ENCODE measurements around the gene KRTAP10-8. TPM values are rescaled to one million over a fixed set of nuclear protein-coding genes. Genes with fewer than 3 reads are reported as not detected.

Gene KRTAP10-8
- not detected for total RNA-seq
- polyA plus RNA-seq (ENCODE audit: insufficient read depth, low read depth, low replicate concordance) = not detected
- long read RNA-seq, donor 1 = 0 reads
- long read RNA-seq, donor 2 = 0 reads
- long read RNA-seq, donor 3 = 0 reads
- long read RNA-seq, donor 4 = 0 reads
- long read RNA-seq, donor 5 = 0 reads
- long read RNA-seq, donor 6 = 0 reads
- long read RNA-seq, donor 7 = 0 reads
- long read RNA-seq, donor 8 = 0 reads
- long read RNA-seq, donor 9 = 0 reads
- long read RNA-seq, donor 10 = 0 reads

GRCh38 chr21:44612029-44612486 is at the start of gene KRTAP10-8:
Gene KRTAP10-8 (plus strand): TSS chr21:44612079. CDS start chr21:44612101, 22 bp downstream.
- no peaks in the 10 kb centered on the region for H3K4me1 ChIP-seq (ENCODE audit: control insufficient read depth in 2 of 3, insufficient read depth in 2 of 3, low read depth in 1 of 3, low read length in 3 of 3)
- DNase-seq = peak in 1 of 5 donors; percentile 59
- no peak within 1 kb of the TSS for H3K4me3 ChIP-seq (ENCODE audit: low read length in 3 of 3)
- H3K27me3 ChIP-seq (ENCODE audit: control insufficient read depth, insufficient read depth, low read length) = no peaks in the 10 kb centered on the region
- H3K9me3 ChIP-seq (ENCODE audit: control insufficient read depth in 2 of 3, insufficient read depth in 1 of 3, low read length in 3 of 3) = peaks cover 0 to 5% (median 0%) of the 10 kb centered on the region in 3 donors
- intact Hi-C loops (cut with DNase I) = no loop called here
- TF ChIP-seq, protein P1, sequence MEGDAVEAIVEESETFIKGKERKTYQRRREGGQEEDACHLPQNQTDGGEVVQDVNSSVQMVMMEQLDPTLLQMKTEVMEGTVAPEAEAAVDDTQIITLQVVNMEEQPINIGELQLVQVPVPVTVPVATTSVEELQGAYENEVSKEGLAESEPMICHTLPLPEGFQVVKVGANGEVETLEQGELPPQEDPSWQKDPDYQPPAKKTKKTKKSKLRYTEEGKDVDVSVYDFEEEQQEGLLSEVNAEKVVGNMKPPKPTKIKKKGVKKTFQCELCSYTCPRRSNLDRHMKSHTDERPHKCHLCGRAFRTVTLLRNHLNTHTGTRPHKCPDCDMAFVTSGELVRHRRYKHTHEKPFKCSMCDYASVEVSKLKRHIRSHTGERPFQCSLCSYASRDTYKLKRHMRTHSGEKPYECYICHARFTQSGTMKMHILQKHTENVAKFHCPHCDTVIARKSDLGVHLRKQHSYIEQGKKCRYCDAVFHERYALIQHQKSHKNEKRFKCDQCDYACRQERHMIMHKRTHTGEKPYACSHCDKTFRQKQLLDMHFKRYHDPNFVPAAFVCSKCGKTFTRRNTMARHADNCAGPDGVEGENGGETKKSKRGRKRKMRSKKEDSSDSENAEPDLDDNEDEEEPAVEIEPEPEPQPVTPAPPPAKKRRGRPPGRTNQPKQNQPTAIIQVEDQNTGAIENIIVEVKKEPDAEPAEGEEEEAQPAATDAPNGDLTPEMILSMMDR (IDR thresholded peaks at IDR 0.05; ENCODE audit: borderline replicate concordance, extremely low read depth, insufficient read depth) = no peak
- FAIRE-seq = no peak
- no peak within 1 kb of the TSS for H3K27ac ChIP-seq (ENCODE audit: low read depth in 2 of 2, low read length in 2 of 2)
- H3K9ac ChIP-seq (ENCODE audit: low read length in 3 of 3) = no peak within 1 kb of the TSS
- H3K36me3 ChIP-seq (ENCODE audit: control insufficient read depth in 2 of 3, insufficient read depth in 3 of 3, low read length in 3 of 3) = no peaks in the 10 kb centered on the region

DNA sequence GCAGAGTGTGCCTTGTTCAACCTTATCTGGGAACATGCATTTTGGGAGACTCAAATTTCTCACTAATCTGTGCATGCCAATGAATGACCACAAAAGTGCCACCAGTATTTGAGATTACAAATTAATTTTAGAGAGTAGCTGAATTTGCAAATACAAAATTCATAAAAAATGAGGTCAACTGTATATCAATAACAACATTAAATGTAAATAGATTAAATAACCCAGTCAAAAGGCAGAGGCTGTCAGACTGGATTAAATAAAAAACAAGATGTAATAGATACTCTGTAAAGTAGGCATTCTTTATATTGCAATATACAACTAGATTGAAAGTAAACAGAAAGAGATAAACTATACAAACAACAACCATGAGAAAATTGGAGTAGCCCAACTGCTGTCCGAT is 47.8 kb upstream of the KRTAP10-8 start:
- DNase-seq (no peak), FAIRE-seq (no peak)
- Histone ChIP-seq H3K4me1 (ENCODE audit: control insufficient read depth in 2 of 3, insufficient read depth in 2 of 3, low read depth in 1 of 3, low read length in 3 of 3) (no peaks in the 10 kb centered on the region), H3K27me3 (ENCODE audit: control insufficient read depth, insufficient read depth, low read length) (no peaks in the 10 kb centered on the region), H3K9me3 (ENCODE audit: control insufficient read depth in 2 of 3, insufficient read depth in 1 of 3, low read length in 3 of 3) (no peaks in the 10 kb centered on the region), H3K4me3 (ENCODE audit: low read length in 3 of 3) (no peak overlapping the region), H3K9ac (ENCODE audit: low read length in 3 of 3) (no peak overlapping the region), H3K36me3 (ENCODE audit: control insufficient read depth in 2 of 3, insufficient read depth in 3 of 3, low read length in 3 of 3) (no peaks in the 10 kb centered on the region), H3K27ac (ENCODE audit: low read depth in 2 of 2, low read length in 2 of 2) (no peak overlapping the region)
- TF ChIP-seq, protein P1 (IDR thresholded peaks at IDR 0.05; ENCODE audit: borderline replicate concordance, extremely low read depth, insufficient read depth) = no peak
- intact Hi-C loops (cut with DNase I) = no loop called here

DNA sequence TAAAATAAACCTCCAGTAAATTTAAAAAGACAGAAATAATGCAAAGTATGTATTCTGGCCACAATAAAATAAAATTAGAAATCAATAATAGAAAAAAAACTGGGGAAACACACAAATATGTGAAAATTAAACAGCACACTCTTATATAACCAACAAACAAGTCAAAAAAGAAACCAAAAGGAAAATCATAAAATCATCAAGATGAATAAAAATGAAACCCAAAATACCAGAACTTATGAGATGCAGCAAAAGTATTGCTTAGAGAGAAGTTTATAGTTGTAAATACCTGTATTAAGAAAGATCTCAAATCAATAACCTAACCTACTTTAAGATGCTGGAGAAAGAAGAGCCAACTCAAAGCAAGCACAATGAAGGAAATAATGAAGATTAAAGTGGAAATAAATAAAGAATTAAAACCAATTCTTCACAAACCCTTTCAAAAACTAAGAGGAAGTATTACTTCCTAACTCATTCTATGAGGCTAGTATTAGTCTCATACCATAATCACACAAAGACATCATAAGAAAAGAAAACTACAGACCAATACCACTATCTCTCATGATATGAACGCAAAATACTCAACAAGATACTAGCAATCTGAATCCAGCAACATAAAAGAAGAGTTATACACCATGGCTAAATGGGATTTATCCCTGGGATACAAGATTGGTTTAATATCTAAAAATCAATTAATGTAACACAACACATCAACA is 46.8 kb upstream of the KRTAP10-8 start:
- intact Hi-C loops (cut with DNase I) = no loop called here
- TF ChIP-seq, protein P1 (IDR thresholded peaks at IDR 0.05; ENCODE audit: borderline replicate concordance, extremely low read depth, insufficient read depth) = no peak
- no peak for FAIRE-seq

More for the DNA sequence above, 46.8 kb upstream of the KRTAP10-8 start:
- H3K4me1 ChIP-seq (ENCODE audit: control insufficient read depth in 2 of 3, insufficient read depth in 2 of 3, low read depth in 1 of 3, low read length in 3 of 3) = no peaks in the 10 kb centered on the region
- H3K4me3 ChIP-seq (ENCODE audit: low read length in 3 of 3) = no peak overlapping the region
- H3K27ac ChIP-seq (ENCODE audit: low read depth in 2 of 2, low read length in 2 of 2) = no peak overlapping the region
- H3K27me3 ChIP-seq (ENCODE audit: control insufficient read depth, insufficient read depth, low read length) = no peaks in the 10 kb centered on the region
- no peak for DNase-seq
- H3K36me3 ChIP-seq (ENCODE audit: control insufficient read depth in 2 of 3, insufficient read depth in 3 of 3, low read length in 3 of 3) = no peaks in the 10 kb centered on the region
- H3K9ac ChIP-seq (ENCODE audit: low read length in 3 of 3) = no peak overlapping the region
- no peaks in the 10 kb centered on the region for H3K9me3 ChIP-seq (ENCODE audit: control insufficient read depth in 2 of 3, insufficient read depth in 1 of 3, low read length in 3 of 3)

Data from kidney (tissue), 22 donors.